NCI-H2171 treated with DMSO at 0.1 percent for 48 hours (cell line): ENCODE results near the gene CORO7.

Experiments
- DNase-seq: peaks from one replicate; lab custom pipeline; 2025; lab: John Stamatoyannopoulos, UW

The CORO7 gene

DNA sequence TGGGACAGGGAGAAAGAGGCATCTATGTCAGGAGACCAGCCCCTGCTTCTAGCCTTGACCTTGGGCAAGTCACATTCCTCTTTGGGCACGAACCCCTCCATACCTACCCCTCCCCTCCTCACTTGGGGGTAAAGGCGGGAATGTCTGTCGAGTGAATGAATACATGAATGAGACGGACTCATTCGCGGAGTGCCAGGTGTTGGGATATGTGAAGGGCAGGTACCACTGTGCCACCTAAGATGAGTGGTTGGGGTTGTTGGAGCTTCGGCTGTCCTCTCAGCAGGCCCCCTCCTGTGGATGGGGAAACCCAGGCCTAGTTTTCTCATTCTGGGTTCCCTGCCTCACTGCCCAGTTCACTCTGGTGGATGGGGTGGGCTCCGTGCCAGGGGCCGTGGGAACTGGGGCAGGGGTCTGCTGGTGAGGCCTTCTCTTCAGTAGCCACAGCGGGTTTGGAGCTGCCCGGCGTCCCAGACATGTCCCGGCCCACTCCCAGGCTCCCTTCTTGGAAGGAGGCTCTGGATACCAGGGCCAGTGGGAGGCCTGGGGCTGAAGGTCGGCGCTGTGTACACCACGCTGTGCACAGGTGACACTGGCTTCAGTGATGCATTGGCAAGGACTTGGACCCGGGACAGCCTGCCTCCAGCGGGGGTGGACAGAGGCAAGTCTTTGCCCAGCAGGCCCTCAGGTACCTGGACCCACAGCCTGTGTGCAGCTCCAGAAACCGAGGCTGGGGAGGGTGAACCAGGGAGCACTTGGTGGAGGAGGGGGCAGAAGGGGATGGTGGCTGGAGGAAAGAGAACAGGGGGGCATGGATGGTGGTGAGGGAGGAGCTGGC is 94.9 kb downstream of the CORO7 start:
- DNase-seq = no peak

DNA sequence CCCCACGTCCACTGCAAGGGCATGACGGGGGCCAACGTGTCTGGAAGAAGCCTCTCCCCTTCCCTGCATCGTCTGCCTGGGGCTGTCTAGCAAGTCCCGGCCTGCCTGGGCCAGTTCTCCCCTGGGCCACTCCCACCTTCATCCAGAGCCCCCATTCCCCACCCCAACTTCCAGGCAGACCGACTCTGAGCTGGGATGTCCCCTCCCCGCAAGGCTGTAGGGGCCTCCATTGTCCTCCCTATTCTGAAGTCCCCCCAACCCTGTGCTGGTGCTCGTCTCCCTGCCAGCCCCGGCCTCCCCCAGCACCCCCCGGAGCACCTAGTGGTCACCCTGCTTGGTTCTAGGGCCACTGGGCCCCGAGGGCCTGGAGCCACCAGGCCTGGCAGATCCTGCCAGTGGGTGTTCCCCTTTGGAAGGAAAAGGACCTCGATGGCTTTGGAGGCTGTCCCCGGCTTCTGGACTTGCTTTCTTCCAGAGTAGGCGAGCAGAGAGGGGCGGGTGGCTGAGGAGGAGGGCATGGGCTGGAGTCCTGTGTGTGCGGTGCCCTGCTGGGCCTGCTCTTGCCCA is 95.7 kb downstream of the CORO7 start:
- DNase-seq = no peak

DNA sequence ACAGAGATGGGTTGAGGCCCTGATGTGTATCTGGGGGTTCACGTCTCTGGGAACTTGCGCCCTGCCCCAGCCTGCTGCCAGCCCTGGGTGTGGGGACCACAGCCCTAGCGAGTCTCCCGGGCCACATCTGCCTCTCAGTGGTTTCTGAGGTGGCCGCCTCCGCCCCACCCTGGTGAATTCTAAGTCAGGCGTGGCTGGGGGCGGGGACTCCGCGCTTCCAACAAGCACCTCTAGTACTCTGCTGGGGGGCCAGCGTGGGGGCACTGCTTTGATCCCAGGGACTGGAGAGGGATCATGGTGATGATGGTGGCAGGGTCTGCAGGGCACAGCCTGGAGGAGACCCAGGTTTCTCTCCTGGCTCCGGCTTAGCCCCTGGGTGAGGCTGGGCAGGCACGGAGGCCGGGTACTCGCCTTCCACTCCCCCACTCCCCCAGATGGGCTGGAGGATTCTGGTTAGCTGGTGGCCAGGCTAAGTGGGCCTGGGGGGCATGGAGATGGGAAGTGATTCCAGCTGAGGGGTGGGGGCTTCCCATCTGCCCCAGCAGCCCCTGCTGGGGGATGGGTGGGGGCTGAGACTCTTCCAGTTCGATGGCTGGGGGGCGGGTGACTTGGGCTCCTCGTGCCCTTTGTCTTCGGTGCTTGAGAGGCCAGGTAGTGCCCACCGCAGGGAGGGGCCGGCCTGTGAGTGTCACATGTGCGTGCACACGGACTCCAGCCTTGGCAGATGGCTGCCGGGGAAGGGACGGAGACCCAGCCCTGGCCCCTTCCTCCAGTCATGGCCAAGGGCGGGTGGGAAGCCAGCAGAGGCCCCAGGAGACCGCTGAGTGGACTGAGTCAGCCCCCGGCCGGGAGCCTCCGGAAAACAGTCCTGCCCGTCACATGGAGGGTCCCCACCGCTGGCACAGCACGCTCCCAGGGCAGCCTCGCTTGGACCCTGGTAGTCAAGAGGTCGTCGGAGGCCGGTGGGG is 96.7 kb downstream of the CORO7 start:
- DNase-seq = no peak

DNA sequence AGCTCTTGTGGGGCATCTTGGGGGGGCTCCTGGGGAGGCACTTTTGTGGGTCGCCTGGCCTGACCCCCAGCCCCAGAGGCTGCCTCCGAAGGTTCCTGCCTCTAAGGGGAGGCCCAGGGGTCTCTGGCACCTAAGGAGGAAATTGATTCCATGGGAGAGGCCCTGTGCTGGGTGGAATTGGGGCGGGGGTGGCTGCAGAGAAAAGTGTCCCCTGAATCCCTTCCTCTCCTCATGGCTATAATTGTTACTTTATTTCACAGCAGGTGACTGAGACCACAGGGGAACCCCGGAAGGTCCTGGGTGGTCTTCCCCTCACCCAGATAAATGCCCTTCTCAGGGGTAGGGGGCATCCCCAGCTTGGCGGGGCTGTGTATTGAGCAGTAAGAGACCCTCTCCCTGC is 97.4 kb downstream of the CORO7 start:
- DNase-seq = no peak

DNA sequence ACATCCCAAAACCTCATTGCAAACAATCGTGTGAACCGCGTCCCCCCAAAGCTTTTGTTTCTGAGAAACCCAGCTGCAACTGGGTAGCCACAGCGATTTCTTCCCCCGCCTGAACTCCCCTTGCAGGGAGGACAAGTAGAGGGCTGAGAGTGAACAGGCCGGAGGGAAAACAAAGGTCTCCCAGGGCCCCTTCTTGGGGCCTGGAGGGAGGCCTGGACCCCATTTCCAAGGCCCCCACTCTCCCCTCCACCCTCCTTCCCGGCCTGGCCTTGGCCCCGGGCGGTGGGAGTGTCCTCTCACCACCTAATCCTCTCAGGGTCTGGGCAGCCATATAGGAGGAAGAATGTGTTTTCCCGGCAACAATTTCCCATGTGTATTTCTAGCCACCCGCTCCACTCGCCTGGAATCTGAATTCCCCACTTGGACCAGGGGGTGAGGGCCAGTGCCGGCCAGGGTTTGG is 97.9 kb downstream of the CORO7 start:
- no peak for DNase-seq

DNA sequence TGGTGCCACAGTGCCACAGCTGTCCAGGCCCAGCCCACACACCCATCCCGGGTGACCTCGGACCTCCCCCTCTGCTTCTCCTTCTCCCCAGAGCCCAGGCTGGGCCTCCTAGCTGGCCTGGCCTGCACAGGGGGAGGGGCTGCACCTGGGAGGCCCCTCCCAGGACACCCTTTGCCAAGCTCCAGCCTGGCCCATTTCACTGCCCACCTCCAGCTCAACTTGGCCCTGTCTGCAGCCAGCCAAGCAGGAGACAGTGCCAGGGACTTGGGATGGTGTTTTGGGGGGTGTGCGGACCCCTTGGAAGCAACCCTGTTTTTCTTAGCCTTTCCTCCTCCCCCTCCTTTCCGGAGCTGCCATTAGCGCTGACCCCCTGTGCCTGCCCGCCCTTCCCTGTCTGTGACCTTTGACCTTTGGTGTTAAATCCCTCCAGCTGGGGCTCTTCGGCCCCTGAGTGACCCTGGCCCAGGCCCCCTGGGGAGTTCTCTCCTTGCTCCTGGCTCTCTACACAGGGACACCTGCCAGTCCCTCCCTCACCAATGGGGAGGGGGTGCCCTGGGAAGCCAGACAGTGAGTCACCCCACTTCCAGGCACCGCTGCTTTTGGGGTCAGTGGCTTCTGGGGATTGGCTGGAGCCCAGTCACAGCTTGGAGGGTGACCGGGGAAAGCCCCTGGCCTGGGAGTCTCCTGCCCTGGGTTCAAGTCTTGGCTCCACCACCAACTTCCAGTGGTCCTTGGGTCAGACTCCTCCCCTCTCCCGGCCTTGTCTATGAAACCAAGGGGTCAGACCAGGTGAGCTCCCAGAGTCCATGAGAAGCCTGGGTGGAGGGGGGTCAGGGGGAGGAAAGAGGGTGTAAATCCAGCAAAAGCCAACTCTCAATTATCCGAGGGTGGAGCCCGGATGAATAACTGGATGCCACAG is 98.6 kb downstream of the CORO7 start:
- DNase-seq = no peak

DNA sequence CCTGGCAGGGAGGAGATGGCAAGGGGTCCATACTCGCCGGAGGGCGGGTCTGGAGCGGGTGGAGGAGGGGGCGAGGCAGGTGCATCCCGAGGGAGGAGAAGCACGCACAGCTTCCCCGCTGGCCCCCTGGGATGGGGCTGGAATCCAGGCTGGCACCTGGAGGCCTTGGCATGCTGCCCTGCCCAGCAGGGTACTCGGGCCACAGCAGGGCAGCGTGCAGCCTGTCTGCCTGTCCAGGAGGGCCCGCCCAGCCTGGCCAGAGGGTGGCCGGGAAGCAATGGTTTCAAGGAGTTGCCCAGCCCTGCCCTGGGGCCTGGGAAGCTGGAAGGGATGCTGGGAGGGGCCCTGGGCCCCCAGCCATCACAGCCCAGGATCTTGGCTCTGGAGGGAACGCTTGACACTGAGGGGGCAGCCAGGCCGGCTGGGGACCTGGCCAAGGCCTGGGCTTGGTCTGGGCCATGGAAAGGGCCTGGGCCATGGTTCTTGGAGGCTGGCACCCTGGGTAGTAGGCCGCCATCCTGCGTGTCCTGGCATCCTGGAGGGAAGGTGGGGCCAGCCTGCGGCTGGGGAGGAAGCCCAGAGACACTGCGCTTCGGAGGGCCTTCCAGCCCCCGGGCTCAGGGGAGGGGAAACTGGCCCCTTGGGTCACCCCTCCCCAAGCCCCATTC is 99.4 kb downstream of the CORO7 start:
- peak; percentile 20 for DNase-seq

DNA sequence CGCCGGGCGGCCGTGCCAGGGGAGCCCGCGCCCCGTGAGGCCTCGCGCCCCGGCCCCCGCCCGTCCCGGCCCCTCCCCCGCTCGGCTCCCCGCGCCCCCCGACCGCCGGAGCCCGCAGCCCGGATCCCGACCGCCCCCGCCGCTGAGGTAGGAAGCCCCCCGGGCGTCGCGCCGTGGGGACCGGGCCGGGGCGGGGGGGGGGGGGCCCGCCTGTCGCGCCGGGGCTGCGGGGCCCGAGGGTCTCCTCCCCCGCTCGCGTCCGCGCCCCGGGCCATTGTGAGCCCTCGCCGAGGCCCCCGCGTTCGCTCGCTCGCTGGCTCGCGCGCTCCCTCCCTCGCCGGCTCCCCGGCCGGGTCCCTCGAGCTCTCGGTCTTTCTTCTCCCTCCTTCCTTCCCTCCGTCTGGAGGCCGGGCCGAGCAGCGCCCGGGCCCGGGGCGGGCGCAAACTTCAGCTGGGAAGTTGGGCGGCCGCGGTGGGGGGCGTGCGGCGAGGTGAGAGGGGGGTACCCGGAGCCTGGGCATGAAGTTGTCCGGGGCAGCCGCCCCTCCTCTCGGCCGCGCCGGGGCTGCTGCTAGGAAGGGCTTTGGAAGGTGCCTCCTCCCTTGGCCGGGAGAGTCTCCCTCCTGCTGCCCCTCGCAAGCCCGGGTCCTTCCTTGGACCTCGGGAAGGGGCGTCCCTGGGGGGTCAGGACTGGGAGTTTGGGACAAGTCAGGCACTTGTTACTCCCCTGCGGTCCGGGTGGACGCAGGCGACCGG is 100.1 kb downstream of the CORO7 start:
- no peak for DNase-seq

DNA sequence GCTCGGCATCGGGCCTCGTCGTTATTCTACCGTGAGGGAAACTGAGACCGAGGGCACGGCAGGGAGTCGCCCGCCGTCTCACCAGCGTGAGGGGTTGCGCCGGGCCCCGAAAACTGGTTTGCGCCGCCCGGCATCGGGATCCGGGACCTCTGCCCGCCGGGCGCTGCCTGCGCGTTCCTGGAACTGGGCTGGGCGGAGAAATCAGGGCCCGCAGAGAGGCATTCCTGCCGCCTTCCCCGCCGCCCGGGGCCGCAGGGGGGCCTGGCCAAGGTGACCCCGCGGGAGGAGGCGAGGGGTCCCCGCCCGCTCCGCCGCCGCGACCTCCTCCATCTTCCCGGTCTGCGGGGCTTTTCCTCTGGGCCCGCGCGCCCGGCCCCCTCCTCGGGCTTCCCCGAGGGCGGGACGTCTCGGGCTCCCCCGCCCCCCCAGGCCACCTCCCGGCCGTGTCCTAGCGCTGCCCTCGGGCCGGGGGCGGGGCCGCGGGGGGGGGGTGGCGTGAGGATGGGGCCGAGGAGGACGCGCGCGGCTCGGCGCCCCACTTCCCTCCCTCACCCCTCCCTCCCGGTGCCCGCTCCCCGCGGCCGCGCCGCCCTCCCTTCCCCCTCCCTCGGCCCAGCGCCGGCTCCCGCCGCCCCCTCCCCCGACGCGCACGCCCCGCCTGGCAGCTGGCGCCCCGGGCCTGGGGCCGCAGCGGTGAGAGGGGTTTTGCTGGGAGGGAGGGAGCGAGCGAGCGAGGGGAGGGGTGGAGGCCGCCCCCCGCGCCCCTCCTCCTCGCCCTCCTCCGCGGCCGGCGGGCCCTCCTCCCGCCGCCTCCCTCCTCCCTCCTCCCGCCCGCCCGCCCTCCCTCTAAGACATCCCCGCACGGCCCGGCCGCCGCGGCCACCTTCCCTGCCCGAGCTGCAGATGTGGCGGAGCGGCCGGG is 100.9 kb downstream of the CORO7 start, which contains the start of gene GLIS2:
GLIS2 (plus strand) TSS at position 882 of the 922 bp plus-strand sequence. CDS start 16,214 bp downstream, outside the sequence.
- DNase-seq = peak; percentile 45

DNA sequence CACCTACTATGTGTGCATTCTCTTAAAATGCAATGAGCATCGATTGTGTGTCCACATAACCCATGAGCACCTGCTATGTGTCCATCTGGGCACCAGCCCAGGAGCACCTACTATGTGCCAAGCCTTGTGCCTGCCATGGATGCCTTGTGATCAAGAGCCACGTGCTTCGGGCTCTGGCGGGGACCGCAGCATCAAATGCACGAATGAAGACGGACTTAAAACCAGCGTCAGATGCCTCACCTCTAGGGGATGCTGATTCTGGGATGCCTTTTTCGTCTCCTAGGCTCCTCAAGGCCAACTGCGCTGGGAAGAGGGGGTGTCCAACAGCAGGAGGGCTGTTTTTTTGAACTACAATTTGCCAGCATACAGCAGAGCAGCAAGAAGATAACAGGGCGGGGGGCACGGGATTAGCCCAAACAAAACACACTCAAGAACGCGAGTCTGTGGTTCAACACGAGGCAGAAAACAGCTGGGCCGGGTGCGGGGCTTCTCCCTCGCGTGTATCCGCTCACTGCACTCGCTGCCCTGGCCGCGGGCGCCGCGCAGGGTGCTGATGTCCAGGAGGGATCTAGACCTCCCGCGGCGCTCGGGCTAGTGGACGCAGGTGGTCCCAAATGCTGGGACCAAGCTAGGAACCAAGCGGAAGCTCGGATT is 101.7 kb downstream of the CORO7 start:
- DNase-seq = peak; percentile 58

DNA sequence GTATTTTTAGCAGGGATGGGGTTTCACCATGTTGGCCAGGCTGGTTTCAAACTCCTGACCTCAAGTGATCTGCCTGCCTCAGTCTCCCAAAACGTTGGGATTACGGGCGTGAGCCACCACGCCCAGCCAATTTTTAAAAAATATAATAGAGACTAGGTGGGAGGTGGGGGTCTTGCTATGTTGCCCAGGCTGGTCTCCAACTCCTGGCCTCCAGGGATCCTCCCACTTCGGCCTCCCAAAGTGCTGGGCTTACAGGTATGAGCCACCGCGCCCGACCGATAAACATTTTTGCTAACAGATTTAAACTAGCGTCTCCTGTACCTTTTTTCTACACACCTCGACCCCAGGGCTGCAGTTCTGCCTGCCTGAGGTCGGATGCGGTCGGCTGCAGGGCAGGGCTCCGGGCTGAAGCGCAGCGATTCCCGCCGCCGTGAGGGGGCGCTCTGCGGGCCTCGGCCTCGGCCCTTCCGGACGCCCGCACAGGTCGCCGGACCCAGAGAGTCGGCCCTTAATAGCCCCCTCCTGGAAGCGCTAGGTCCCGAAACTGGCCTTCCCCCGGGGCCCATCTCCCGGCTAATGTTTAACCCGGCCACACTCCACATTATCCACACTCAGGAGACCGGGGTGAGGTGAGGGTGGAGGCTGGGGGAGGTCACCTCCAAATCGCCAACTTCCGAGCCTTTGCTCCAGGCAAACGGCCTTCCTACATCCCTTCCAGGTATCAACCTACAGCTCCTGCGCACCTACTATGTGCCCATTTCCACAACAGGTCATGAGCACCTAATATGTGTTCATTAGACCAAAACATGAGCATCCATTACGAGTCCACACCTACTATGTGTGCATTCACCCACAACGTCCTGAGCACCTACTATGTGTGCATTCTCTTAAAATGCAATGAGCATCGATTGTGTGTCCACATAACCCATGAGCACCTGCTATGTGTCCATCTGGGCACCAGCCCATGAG is 102.5 kb downstream of the CORO7 start:
- no peak for DNase-seq

DNA sequence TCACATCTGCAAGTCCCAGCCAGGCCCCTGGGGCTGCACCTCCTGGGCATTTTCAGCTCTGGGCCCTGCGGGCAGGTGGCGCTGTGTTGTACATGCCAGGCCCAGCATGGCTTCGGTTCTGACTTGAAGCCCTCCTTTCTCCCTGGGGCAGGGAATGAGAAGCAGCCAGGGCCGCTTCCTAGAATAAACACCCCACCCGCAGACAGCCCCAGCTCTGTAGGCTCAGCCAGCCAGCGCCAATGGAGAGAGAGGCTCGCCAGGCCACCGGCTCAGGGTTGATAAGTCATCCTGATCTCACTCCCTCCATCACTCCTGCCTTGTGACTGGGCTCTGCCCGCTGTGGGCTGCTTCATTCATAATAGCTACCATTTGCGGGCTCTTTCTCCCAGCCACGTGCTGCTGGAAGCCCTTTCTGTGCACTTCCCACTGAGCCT is 106.5 kb downstream of the CORO7 start:
- no peak for DNase-seq

DNA sequence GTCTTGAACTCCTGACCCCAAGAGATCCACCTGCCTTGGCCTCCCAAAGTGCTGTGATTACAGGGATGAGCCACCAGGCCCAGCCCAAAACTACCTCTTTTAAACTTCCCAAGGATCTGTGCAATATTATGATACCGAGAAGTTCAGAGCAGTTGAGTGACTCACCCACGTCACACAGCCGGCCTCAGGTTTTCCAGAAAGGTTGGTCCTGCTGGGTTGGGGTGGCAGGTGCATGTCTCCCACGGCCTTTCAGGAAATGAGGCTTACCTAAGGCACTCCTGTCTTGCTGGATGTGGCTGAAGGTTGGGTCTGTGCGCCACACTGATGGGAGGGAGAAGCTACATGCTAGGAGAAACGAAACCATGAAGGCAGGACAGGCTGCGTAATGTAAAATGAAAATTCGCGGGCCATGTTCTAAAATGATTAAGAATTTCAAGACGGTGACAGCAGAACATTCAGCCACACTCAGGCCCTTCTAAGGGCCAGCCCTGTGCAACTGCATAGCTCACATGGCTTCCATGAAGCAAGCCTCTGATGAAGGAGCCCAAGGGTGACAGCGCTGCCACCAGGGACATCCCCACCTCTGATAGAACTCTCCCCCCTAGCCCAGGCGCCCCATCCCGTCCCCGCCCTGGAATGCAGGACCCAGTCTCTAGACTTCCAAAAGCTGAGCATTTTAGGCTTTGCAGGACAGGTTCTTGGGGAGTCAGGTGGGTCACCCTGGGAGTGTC is 107.1 kb downstream of the CORO7 start:
- DNase-seq = no peak

DNA sequence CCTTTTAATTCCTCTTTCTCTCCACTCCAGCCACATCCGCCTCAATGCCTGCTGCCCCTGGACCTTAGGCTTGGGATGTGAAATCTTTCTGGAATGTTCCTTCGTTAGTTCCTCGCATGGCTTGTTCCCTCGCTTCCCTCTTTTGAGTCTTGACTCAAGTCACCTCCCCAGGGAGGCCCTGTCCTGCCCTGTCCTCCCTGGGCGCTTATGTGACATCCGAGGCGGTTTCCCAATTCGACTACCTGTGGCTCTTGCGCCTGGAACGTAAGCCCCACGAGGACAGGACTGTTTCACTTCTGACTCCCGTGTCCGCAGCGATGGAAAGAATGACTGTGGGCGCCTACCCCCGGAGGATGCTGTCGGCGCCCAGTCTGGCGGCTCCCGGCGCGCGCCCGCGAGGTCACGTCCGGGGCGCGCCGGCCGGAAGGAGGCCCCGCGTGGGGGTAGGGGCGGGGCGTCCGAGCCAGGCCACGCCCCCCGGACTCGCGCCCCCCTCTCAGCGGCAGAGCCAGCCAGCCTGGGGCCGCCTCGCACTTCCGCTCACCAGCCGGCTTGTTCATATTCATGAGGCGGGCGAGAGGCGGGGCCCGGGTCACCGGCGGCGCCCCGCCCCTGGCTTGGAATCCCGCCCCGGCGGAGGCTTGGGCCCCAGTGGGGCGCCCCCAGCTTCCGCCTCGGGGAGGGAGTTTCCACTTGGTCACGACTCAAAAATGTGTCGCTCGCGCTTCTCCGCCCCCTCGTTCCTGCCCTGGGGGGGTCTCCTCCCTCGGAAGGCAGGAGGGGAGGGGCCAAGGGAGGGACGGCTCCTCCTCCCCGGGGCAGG is 109.0 kb downstream of the CORO7 start:
- DNase-seq = peak; percentile 79

DNA sequence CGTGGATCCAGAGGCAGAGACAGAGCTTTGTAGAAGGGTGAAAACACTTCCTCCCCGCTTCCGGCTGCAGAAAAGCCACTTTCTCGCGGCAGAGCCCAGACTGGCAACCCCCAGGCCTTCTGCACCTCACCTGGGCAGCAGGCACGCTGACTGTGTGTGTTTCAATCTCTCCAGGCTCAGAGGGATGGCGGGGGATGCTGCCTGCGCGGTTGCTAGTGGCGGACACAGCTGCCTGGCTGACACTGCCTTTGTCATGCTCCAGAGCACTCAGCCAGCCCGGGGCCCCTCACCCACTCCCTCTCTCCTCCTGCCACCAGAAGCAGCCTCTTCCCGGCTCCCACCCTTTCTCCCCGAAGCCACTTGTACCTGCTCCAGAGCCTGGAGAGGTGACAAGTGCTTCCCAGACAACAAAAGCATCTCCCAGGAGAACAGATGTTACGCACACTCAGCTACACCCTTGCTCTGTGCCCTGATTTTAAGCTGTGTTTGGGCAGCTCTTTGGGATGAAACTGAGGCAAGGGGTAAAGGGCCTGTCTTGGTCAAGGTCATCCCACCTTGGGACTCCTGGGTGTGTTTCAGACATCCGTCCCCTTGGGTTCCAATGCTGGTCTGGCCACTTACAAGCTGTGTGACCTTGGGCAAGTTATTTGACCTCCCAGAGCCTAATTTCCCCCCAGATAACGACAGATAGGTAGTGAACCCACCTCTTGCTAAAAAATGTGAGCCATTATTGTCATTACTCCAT is 109.8 kb downstream of the CORO7 start:
- peak; percentile 90 for DNase-seq
